Upper lobe of left lung (tissue), 4 donors: Measurements from ENCODE around the gene RNPS1.

ENCODE experiments used
- EP300 ChIP-seq, 4 donors: sonication (generic); formaldehyde crosslinking; IDR thresholded peaks; one replicate each; pipeline ENCODE4 v1.5.1; 2017; ENCODE audit warnings: antibody characterized with exemption in 4 of 4, control low read depth in 2 of 4
- TF ChIP-seq, protein P1 (sequence below), 6 experiments: fragments of 450-650 bp in 4 of 6; fragments of 200-600 bp in 2 of 6; sonication (generic) in 2 of 6; IDR thresholded peaks; one replicate each; pipeline ENCODE4 v1.5.1; 2016 to 2019; ENCODE audit warnings: antibody characterized with exemption in 6 of 6

- TF ChIP-seq, protein P1, sequence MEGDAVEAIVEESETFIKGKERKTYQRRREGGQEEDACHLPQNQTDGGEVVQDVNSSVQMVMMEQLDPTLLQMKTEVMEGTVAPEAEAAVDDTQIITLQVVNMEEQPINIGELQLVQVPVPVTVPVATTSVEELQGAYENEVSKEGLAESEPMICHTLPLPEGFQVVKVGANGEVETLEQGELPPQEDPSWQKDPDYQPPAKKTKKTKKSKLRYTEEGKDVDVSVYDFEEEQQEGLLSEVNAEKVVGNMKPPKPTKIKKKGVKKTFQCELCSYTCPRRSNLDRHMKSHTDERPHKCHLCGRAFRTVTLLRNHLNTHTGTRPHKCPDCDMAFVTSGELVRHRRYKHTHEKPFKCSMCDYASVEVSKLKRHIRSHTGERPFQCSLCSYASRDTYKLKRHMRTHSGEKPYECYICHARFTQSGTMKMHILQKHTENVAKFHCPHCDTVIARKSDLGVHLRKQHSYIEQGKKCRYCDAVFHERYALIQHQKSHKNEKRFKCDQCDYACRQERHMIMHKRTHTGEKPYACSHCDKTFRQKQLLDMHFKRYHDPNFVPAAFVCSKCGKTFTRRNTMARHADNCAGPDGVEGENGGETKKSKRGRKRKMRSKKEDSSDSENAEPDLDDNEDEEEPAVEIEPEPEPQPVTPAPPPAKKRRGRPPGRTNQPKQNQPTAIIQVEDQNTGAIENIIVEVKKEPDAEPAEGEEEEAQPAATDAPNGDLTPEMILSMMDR (IDR thresholded peaks at IDR 0.05) = no peak
- TF ChIP-seq EP300 (IDR thresholded peaks at IDR 0.05) = no peak
Measured at GRCh38 chr16:2210386-2211365, 57.2 kb downstream of the RNPS1 start, which contains the start of gene BRICD5.
